ENCODE data around the gene ST3GAL6.

ST3GAL6 gene

GRCh38 chr3:98778383-98778782, 15.2 kb downstream of the ST3GAL6 start:
- no peak for DNase-seq

GRCh38 chr3:98778852-98779413, 15.8 kb downstream of the ST3GAL6 start:
- no peak for DNase-seq

DNA sequence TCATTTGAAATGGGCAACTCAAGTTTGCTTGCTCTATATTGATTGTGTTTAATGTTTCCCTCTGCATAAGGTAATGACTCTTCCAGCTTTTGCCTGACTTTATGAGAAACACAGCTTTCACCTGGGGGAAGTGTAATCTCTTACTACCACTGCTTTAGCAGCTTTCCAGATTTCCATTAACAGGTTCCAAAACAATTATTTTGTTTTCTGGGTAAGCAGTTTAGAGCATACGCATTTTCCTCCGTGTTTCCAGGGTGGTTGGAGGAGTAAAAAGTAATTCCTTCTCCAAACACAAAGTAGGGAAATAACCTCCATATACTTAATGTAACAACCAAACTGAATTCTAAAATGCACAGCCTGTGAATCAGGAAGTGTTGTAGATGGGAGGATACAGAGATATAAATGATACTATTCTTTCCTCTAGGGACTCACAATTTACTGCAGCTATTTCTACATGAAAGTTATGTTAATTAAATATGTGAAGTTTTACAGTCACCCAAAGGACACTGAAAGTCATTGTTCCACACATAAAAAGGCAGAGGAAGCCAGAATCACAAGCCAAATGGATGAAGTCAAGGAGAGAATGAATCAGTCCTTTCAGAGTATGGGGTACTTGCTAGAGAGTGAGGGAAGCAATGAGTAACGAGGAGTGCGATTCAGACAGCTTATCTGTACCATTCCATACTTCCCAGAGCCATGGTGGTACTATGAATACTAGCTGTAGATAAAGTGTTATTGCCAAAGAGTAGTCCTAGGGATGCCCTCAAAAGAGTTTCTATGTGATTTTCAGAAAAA, 16.6 kb downstream of the ST3GAL6 start:
- DNase-seq: no peak

GRCh38 chr3:98780343-98780742, 17.2 kb downstream of the ST3GAL6 start:
- no peak for DNase-seq

DNA sequence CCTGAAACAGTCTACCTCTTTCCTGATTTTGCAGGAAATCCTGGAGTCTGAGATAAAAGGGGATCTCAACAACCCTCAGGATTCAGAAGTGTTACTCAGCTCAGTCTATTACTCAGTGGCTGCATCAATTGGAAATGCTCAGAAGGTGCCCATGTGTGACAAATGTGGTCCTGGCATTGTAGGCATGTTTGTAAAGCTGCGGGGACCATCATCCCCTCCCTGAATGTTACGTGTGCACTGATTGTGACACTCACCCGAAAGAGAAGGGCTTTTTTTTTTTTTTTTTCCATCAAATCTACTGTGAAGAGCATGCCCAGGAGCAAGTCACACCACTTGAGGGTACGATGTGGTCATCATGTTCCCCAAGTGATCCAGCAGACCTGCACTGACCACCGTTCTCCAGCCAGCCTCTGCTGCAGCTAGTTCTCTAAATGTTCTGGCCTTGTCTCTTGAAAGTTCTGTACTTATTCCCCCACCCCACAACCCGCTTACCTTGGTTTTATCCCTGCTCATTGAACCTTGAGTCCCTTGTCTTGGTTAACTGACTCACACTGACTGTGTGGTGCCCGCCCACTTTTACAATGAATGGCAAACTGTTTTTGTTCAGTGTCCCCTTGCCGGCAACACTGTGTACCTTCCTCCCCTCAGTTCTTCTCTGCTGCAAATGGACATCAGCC, 19.8 kb downstream of the ST3GAL6 start:
- no peak for DNase-seq

DNA sequence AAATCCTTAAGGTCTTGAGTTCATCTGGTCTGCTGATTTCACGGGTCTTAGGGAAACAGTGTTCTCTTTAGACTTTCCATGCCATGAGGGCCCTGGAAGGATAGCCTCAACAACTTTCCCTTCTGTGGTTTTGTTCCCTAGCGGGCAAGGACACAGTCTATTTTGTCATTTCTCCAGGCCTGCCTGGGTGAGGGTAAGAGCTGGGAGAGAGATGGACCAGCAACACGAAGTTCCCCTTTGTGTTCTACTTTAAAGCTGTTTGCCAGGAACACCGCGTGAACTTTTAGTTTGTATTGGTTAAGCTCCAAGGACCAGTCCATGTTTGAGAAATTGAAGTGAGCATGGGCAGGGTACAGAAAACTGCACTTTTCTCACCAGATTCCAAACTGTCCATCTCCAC, 20.9 kb downstream of the ST3GAL6 start:
- no peak for DNase-seq

DNA sequence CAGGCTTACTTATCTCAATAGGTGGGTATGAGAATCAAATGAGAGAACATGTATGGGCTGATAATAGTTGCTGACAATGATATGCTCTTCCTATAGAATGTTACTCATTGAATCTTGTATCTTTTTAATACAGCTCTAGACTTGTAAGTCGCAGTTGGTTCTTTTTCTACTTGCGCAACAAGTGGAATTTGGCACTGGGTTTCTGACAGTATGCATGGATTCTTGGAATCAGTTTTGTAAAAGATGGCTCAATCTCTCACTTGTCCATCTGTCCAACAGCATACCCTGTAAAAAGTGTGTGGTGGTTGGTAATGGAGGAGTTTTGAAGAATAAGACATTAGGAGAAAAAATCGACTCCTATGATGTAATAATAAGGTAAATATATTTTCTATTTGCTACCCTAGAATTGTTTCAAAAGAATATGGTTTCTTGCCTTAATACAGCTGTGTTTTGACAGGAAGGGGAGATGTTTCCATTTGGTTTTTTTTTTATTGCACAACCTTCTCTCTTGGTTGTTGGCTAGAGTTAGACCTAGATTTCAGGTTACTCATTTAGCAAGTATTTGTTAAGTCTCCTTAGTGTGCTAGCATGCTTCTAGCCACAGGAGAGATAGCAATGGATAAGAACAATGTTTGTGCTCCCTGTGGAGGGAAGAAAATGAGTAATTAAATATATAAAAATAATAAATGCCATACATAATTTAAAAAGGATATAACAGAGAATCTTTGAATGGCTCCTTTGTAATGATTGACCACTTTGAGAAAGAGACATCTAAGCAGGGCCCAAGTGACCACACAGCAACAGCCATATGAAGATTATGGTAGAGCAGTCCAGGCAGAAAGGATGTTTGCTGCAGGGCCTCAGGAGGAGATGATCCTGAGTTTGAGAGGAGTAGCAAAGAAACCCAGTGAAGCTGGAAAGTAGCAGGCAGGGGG, 21.8 kb downstream of the ST3GAL6 start:
- DNase-seq: no peak

DNA sequence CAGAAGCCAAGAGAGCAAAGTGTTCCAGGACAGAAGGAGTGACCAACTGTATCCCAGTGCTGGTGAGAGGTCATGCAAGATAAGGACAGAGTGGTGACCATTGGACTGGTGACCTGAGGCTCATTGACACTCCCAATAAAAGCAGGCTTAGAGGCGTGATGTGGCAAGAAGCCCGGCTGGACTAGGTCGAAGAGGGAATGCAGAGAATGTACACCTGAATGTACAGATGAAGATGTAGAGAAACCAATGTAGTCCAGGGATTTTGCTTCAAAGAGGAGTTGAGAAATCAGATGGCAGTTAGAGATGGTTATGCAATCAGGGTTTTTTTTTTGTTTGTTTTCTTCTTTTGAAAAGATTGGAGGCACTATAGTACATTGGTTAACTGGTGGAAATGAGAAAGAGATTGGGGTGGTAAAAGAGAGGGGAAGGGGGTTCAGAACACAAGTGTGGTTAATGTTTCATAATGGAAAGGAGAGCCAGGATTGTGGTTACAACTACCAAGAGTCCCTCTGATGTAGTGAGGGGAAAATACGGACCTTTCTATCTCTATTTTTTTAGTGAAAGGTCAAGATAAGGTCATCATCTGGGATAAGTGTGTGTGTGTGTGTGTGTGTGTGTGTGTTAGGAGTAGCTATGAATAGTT, 23.3 kb downstream of the ST3GAL6 start:
- DNase-seq: no peak

GRCh38 chr3:98787181-98787580, 24.0 kb downstream of the ST3GAL6 start:
- no peak for DNase-seq

DNA sequence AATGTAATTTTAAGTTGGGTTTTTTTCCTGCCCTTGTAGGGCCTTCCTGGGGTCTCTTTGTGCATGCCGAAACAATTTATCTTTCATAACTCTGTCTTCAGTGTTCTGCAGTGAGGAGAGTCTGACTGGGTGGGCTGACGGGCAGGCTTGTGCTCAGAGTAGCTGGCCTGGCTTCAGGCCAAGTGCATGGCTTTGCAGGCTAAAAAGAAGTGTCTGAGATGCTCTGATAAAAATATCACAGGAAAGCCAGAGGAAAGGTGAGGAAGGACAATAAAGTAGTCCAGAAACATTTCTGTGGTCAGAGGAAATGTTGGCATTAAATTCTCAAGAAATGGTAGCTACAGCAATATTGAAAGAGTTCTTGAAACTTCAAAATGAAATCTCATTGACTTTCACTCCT, 25.5 kb downstream of the ST3GAL6 start:
- no peak for DNase-seq

- no peak for DNase-seq
Measured at GRCh38 chr3:98791341-98792325, 28.5 kb downstream of the ST3GAL6 start.

- DNase-seq: no peak
Measured at GRCh38 chr3:98793971-98794370, 30.8 kb downstream of the ST3GAL6 start.

DNA sequence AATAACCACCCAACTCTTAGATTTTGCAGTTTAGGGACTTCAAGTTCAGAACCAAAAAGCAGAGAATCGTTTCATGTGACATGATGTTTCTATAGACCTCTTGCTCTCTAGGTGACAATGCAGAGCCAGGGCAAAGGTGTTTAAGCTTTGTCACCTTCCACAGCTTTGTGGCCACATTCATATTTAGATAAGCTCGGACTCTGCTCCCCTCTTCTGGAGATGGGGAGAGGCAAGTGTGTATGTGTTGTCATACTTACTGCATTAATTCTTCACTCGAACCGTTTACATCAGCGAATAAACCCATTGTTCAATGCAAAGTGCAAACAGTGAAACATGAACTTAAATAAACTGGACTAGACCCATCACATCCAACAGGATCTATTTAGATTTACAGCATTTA, 33.2 kb downstream of the ST3GAL6 start:
- no peak for DNase-seq

DNA sequence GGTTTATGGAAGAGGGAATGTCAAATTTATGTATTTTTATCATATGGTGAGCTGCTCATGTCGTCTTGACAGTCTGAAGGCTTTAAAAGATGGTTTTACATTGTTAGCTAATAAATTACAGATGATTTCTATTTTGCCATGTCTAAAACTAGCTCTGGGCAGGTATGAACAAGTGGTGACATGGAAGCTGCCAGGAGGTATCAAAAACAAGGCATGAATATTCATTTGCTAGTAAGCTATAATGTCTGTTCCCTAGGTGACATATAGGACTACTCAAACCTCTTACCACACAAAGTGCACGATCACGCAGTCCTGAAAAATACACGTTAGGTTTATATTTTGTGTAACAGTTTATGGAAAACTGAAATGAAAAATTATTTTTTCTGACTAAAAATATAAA, 34.8 kb downstream of the ST3GAL6 start:
- no peak for DNase-seq

DNA sequence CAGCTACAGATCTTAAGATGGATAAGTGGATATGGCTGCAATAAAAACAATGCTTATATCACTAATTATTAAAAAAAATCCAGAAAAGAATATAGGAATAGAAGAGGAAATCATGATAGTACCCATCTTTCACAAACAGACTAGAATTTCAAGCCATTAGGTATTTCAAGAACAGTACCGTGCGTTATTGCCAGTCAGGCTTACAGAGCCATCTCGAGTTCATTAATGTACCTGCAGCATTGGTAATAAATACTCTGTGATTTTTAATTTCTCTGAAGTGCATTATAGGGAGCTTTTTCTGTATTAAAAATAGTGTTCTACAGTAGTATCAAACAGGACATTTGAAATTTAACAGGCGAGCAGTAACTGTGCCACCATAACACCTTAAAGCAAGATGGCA, 35.7 kb downstream of the ST3GAL6 start:
- DNase-seq: no peak

DNA sequence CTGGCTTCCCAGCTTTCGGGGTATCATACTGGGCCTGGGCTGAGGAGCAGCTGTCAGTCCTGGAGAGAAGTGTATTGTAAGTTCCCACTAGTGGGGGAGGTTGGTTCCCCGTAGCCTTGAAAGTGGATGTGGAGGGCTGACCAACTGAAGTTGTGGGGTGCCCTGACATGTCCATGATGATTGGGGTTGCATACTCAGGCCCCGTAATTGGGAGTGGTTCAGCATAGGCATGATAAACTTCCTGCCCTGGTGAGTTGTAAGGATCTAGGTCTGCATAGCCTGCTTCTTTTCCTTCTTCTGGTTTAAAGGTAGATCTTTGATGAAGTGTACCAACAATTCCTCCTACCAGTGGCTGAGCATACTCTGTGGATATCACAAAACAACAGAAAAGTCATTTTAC, 36.3 kb downstream of the ST3GAL6 start:
- DNase-seq: no peak

- no peak for DNase-seq
Measured at GRCh38 chr3:98800401-98800800, 37.3 kb downstream of the ST3GAL6 start.

- no peak for DNase-seq
Measured at GRCh38 chr3:98801043-98801747, 38.1 kb downstream of the ST3GAL6 start.

GRCh38 chr3:98805571-98805970, 42.4 kb downstream of the ST3GAL6 start:
- no peak for DNase-seq

- no peak for DNase-seq
Measured at GRCh38 chr3:98806521-98806920, 43.4 kb downstream of the ST3GAL6 start.

- no peak for DNase-seq
Measured at GRCh38 chr3:98807011-98807410, 43.9 kb downstream of the ST3GAL6 start.
